CD4-positive, alpha-beta T cell treated with Interleukin-6 at 100 ng/mL for 8 hours (primary cell): ENCODE data around the gene CBARP.

Source experiments
- DNase-seq: peaks from one replicate; pipeline ENCODE4 v3.0.0-alpha.2; 2020; ENCODE audit warnings: mixed read lengths, low spot score

CBARP gene

DNA sequence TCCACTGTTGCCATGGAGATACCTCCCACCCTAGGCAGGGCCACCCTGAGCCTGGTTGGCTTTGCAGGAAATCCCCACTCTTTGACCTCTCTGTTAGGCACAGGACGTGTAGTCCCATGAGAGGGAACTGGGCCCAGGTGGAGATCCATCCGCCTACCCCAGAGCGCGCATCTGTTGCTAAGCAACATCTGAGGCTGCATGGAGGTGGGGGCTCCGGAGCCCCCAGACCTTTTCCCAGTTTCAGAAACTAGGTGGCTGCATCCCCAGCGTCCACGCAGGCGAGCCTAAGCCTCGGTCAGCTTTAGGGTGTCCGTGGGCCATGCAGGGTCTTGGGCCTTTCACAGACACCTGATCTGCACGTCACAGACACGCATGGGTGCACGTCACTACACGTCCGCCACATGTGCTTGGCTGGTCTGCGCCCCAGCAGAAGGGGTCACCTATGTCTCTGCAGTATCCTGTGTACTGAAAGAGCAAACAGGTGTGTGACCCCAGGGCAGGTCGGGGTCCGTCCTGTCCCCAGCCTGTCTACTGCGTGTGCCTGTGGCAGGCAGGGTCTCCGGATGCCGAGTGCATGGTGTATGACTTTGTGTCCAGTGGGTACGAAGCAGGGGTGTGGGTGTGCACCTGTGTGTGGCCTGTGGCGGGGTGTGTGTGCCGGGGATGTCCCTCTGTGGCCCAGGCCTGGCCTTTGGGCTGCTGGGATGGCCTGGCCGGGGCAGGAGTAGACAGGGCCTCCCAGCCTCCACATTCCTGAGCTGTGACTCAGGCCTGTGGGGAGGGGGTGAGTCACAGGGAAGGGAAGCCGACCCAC, 27.2 kb upstream of the CBARP start:
- no peak for DNase-seq

DNA sequence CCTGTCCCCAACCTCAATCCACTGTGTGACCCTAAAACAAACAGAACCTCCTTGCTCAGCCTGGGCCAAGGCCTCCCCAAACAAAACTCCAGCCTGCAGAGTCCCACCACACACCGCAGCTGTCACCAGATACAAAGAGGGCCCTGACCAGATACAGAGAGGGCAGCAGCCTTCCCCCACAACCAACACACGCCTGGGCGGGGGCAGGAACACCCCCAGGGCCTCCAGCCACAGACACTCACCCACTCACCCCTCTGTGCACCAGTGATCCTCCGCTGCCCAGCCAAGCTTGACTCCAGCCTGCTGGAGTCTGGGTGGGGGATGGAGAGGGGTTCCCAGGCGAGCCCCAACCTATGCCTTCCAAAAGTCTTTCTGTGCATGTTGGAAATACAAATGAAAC, 25.4 kb upstream of the CBARP start:
- DNase-seq = no peak

GRCh38 chr19:1262623-1263123, 24.9 kb upstream of the CBARP start:
- DNase-seq = no peak

GRCh38 chr19:1261798-1262622, 24.2 kb upstream of the CBARP start:
- peak; percentile 29 for DNase-seq

GRCh38 chr19:1261538-1261797, 23.7 kb upstream of the CBARP start:
- DNase-seq = no peak

DNA sequence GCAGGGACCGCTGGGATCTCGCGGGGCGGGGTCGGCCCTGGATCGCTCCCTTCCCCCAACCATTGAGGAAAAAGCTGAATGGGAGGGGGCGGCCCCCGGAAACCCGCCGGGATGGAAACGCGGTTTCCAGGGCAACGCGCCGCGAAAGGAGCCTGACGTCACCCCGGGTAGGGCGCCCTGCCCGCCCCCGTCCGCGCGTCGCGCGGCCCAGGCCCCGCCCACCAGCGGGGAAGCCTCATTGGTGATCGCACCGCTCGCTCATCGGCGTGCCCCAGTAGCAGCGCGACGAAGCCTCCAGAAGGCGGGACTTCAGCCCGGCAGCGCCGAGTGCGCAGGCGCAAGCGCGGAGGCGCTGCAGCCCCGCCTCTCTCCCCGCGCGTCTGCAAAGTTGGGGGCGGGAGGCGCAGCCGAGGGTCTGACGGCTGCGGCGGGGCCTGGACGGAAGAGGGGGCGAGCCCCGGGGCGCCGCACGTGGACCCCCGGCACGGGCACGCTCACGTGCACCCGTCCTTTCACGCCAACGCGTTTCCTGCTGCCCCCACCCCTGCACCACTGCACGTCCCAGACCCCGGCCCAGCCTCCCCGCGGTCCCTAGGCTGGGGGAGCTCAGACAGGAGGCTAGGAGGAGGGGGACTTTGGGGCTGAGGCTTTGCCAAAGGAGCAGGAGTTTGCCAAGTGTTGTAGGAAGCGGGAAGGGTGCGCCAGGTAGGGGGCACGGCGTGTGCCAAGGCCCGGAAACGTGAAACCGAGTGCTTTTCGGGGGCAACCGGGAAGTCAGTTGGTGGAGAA, 23.1 kb upstream of the CBARP start:
- DNase-seq = peak; percentile 97

DNA sequence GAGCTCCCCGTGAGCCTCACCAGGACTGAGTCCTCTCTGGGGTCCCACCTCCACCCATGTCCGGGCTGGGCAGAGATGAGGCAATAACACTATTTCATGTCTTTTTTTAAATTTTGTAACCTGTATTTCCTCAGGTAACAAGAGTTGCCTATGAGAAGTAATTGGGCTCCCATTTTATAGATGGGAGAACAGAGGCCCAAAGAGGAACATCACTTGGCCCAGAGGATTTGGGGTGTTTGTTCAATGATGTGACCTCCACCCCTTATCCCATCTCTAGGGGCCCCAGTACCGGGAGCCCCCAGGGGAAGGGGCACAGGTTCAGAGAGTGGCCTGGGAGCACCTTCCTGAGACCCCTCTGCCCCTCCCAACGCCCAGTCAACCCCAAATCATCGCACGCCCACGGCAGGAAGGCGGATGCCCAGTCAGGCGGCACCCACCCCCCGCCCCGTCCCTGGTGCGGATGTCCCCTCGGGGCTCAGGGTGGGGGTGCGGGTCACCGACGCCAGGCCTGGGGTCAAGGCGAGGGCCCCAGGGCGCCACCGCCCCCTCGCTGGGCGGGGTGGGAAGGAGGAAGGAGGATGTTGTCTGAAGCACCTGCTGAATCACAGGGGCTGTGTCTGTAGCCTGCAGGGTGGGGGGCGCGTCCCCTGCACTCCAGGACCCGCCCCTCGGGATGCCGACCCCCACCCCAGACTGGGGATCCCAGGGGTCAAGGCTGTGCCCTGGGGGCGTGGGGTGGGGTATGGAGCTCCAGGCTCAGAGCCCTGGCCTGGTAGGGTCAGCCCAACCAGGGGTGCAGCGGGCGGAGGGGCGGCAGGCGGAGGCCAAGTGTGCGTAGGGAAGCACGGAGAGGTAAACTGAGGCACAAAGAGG, 22.3 kb upstream of the CBARP start:
- DNase-seq = peak; percentile 35

DNA sequence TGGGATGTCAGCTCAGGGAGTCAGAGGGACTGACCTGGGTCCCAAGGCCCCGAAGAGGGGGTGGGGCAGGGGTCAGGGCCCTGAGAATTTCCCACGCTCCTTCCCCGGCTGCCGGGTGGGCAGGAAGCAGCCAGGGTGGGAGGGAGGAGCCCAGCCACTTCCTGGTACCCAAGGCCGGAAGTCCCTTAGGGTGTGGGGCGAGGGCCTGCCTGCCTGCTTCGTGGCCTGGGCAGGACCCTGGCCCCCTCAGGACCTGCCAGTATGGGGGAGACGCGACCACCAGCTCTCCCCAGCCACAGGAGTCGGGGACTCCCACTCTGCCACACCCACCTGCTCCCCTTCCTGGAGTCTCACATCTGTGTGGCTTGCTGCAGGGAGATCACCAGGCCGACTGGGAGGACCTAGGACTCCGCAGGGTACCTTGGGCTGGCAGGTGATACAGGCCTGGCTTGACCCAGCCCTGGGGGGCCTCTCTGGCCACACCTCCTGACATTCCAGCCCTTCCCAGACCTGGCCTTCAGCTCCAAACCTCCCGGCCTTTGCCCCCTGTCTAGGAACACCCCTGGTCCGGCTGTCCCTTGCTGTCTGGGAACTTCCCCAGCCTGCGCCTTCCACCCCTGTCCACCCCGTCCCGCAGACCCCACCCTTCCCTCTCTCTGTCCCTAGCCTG, 21.5 kb upstream of the CBARP start:
- peak; percentile 69 for DNase-seq

DNA sequence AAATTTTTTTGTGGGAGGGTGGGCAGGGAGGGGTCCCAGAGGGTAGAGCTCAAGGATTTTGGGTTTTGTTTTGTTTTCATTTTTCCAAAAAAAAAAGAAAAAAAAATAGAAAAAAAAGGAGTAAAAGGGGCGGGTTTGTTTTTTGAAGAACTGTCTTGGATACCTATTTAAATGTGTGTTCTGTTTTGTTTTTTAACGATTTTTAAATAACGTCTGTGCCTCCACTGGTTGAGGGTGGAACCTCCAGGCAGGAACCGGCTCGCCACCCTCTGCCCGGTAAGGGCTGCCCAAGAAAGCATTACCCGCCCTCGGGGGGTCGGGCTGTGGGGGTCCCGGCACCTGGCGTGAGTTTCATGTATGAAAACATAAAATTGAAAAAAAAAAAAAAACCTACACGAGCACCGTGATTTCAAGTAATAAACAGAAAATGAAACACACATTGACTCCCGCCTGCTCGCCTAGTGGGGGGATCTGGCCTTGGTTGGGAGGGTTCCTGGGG, 21.0 kb upstream of the CBARP start:
- no peak for DNase-seq

GRCh38 chr19:1258163-1258492, 20.3 kb upstream of the CBARP start:
- DNase-seq = no peak

DNA sequence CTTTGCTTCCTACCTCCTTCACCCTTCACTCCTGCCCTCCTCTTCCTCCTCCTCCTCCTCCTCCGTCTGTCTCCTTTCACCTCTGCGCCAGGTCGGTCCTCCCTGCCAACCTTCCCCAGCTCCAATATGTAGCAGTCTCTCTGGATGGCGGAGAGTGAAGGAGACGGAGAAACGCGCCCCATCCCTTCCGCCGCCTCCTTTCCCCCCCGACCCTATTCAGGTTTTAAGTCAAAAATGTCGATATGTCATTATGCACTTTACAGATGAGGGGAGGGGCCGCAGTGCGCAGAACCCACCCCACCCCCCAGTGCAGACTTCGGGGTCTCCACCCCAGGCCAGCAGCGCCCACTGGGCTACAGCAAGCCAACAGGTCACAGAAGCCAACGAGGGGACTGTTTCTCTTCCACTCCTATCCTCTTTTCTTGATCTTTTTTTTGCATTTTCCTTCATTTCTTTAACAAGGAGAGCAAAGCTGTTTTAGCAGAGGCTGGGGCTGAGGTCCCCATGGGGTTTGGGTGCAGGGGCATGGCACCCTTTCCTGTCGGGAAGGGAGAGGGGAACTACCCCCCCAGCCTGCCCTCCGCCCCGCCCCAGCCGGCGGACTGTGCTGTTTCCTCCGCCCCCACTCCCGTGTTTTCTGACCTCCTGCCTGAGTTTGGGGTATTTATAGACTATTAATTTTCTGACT, 19.8 kb upstream of the CBARP start:
- no peak for DNase-seq

DNA sequence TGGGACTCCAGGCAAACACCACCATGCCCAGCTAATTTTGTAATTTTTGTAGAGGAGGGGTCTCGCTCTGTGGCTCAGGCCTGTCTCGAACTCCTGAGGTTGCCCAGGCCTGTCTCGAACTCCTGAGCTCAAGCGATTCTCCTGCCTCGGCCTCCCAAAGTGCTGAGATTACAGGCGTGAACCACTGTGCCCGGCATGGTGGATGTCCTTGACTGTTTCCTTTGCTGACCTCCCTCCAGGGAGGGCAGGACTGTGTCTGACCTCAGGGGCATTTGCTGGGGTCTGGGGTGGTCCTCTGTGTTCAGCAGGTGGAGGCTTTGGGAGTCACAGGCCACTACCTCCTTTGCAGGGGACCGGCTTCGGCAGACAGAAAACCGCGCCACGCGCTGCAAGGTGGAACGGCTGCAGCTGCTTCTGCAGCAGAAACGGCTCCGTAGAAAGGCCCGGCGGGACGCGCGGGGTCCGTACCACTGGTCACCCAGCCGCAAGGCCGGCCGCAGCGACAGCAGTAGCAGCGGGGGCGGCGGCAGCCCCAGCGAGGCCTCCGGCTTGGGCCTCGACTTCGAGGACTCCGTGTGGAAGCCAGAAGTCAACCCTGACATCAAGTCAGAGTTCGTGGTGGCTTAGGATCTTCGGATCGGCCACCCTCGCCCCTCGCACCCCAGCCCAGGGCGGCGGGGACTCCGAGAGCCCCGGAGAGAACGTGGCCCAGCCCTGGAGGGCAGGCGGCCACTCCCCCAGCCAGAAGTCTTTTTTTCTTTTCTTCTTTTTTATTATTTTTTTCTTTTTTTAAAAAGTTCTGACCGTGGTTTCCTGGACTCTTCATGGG, 19.1 kb upstream of the CBARP start:
- DNase-seq = no peak

DNA sequence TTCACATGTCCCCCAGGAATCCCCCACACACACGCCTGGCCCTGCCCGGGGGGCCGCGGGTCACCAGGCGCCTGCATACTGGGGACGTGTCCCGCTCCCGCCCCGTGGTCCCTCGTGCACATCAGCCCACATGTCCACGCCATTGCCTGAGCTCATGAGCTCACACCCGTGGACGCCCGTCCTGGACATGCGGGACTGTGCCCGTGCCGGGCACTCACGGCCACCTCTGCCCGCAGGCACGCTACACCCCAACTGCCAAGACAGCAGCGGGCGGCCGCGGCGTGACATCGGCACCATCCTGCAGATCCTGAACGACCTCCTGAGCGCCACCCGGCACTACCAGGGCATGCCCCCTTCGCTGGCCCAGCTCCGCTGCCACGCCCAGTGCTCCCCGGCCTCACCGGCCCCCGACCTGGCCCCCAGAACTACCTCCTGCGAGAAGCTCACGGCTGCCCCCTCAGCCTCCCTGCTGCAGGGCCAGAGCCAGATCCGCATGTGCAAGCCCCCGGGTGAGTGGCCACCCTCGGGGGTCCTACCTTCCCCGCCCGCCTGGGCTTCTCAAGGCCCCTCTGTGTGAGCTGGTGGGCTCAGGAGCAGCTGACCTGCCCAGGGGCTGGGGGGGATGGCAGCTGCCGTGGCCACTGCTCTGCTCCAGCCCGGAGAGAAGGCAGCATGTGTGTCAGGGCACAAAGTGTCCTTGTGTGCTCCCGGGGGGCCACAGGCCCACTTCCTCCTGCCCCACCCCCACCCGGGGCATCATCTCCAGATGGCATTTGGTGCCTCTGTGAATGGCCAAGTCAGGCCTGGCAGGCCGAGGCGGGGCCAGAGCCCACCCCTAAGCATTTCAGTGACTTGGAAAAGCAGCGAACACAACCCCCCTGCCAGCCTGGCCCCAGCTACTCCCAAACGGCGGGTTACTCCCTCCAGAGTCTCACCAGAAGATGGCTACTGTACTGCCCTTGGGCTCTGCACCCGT, 17.7 kb upstream of the CBARP start:
- no peak for DNase-seq

- no peak for DNase-seq
Observed at GRCh38 chr19:1254530-1255185, 16.9 kb upstream of the CBARP start.

DNA sequence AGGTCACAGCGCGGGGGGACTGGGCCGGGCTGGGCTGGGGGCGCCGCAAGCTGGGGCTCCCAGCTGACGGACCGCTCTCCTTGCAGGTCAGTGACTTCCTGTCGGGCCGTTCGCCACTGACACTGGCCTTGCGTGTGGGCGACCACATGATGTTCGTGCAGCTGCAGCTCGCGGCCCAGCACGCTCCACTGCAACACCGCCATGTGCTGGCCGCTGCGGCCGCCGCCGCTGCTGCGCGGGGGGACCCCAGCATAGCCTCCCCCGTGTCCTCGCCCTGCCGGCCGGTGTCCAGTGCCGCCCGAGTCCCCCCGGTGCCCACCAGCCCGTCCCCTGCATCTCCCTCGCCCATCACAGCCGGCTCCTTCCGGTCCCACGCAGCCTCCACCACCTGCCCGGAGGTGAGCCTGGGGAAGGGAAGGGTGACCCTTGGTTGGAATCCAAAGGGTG, 16.3 kb upstream of the CBARP start:
- DNase-seq = no peak

DNA sequence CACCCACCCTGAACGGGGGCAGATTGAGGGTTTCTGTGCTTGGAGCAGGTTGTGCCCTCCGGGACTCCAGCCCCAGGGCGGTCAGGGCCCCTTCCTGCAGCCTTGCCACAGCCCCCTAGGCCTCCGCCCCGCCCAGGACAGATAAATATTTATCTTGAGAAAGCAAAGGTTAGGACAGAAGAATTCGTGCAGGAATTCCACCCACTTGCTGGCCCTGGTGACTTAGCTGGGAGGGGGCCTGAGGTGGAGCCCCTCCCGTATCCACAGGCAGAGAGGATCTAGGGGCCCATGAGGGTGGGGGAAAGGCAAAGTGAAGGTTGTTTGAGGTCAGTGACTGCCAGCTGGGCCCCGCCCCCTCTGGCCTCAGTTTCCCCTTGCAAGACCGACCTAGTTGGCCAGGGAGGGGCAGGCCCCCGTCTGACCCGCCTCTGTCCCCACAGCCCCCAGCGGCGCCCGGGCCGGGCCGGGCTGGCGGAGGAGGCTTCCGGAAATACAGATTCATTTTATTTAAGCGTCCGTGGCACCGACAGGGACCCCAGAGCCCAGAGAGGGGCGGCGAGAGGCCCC, 15.8 kb upstream of the CBARP start:
- no peak for DNase-seq

- DNase-seq = peak; percentile 87
Observed at GRCh38 chr19:1252821-1253513, 15.2 kb upstream of the CBARP start.
